Peyer's patch (tissue), 4 donors: ENCODE measurements around the gene PPM1A. TPM values are rescaled to one million over a fixed set of nuclear protein-coding genes. Genes with fewer than 3 reads are reported as not detected.

ENCODE experiments used
- DNase-seq, 3 donors: peaks; one replicate each; pipeline ENCODE4 v3.0.0-alpha.2; 2017 to 2019
- H3K27ac ChIP-seq, 4 donors: fragments of 200-600 bp; sonication (generic); one replicate each; pipeline ENCODE4 v1.5.1; 2016 to 2019
- H3K27me3 ChIP-seq, 2 donors: fragments of 200-600 bp; sonication (generic); one replicate each; pipeline ENCODE4 v1.5.1; 2019
- H3K36me3 ChIP-seq, 3 donors: fragments of 200-600 bp; sonication (generic); one replicate each; pipeline ENCODE4 v1.5.1; 2016 to 2019
- H3K4me1 ChIP-seq, 4 donors: fragments of 200-600 bp; sonication (generic); one replicate each; pipeline ENCODE4 v1.5.1; 2016 to 2019
- H3K4me3 ChIP-seq, 4 donors: fragments of 200-600 bp; sonication (generic); 1 replicate in 3 of 4; 2 replicates in 1 of 4; pipeline ENCODE4 v1.5.1; 2016 to 2019; ENCODE audit warnings: mild to moderate bottlenecking in 1 of 4
- H3K9me3 ChIP-seq, 4 donors: fragments of 200-600 bp; sonication (generic); one replicate each; pipeline ENCODE4 v1.5.1; 2016 to 2019; ENCODE audit warnings: mild to moderate bottlenecking in 1 of 4
- CTCF ChIP-seq, 6 experiments: fragments of 450-650 bp in 4 of 6; fragments of 200-600 bp in 2 of 6; sonication (generic) in 1 of 6; IDR thresholded peaks; one replicate each; pipeline ENCODE4 v1.5.1; 2017 to 2019; ENCODE audit warnings: antibody characterized with exemption in 6 of 6, mild to moderate bottlenecking in 3 of 6, moderate library complexity in 1 of 6
- POLR2A ChIP-seq, 2 donors: fragments of 450-650 bp; IDR thresholded peaks; one replicate each; pipeline ENCODE4 v1.5.1; 2017; ENCODE audit warnings: antibody characterized with exemption in 2 of 2, mild to moderate bottlenecking in 2 of 2, moderate library complexity in 2 of 2
- total RNA-seq, 4 donors: library from RNA; depleted of rRNA; stranded (reverse); fragments of >200 nt; gene quantifications; one replicate each; pipeline ENCODE4 v1.1.0, GENCODE V29; 2016

PPM1A gene
- total RNA-seq, 4 donors from 2014 or later, result 55.3 to 134 (median 84.4) TPM

GRCh38 chr14:60301685-60302084, 52.7 kb downstream of the PPM1A start:
- TF ChIP-seq CTCF (IDR thresholded peaks at IDR 0.05), result no peak
- TF ChIP-seq POLR2A (IDR thresholded peaks at IDR 0.05), result no peak
- Histone ChIP-seq H3K9me3 (no peaks in the 10 kb centered on the region), H3K27ac (no peak overlapping the region), H3K4me3 (no peak overlapping the region), H3K27me3 (no peaks in the 10 kb centered on the region), H3K4me1 (no peaks in the 10 kb centered on the region), H3K36me3 (peaks cover 0 to 4% (median 0%) of the 10 kb centered on the region in 3 donors)
- no peak for DNase-seq

- H3K9me3 ChIP-seq, result no peaks in the 10 kb centered on the region
- TF ChIP-seq CTCF (IDR thresholded peaks at IDR 0.05) (no peak), POLR2A (IDR thresholded peaks at IDR 0.05) (no peak)
- H3K4me1 ChIP-seq, result no peaks in the 10 kb centered on the region
- H3K4me3 ChIP-seq, result no peak overlapping the region
- no peak for DNase-seq
- no peak overlapping the region for H3K27ac ChIP-seq
- no peaks in the 10 kb centered on the region for H3K36me3 ChIP-seq
- no peaks in the 10 kb centered on the region for H3K27me3 ChIP-seq
Observed at GRCh38 chr14:60302663-60303062, 53.6 kb downstream of the PPM1A start.

- no peaks in the 10 kb centered on the region for H3K4me1 ChIP-seq
- no peak overlapping the region for H3K4me3 ChIP-seq
- H3K27ac ChIP-seq, result no peak overlapping the region
- H3K36me3 ChIP-seq, result no peaks in the 10 kb centered on the region
- DNase-seq, result no peak
- H3K9me3 ChIP-seq, result no peaks in the 10 kb centered on the region
- no peak for TF ChIP-seq CTCF (IDR thresholded peaks at IDR 0.05)
- TF ChIP-seq POLR2A (IDR thresholded peaks at IDR 0.05), result no peak
- no peaks in the 10 kb centered on the region for H3K27me3 ChIP-seq
Observed at GRCh38 chr14:60303745-60304144, 54.7 kb downstream of the PPM1A start.

GRCh38 chr14:60304509-60304908, 55.5 kb downstream of the PPM1A start:
- Histone ChIP-seq H3K9me3 (no peaks in the 10 kb centered on the region), H3K27ac (no peak overlapping the region), H3K4me1 (no peaks in the 10 kb centered on the region), H3K36me3 (no peaks in the 10 kb centered on the region), H3K27me3 (no peaks in the 10 kb centered on the region), H3K4me3 (no peak overlapping the region)
- TF ChIP-seq CTCF (IDR thresholded peaks at IDR 0.05), result no peak
- TF ChIP-seq POLR2A (IDR thresholded peaks at IDR 0.05), result no peak
- DNase-seq, result no peak

- H3K36me3 ChIP-seq, result no peaks in the 10 kb centered on the region
- H3K4me3 ChIP-seq, result no peak overlapping the region
- TF ChIP-seq CTCF (IDR thresholded peaks at IDR 0.05) (no peak), POLR2A (IDR thresholded peaks at IDR 0.05) (no peak)
Observed at GRCh38 chr14:60309867-60310552, 61.0 kb downstream of the PPM1A start.

More at GRCh38 chr14:60309867-60310552, 61.0 kb downstream of the PPM1A start:
- H3K4me1 ChIP-seq, result no peaks in the 10 kb centered on the region
- no peaks in the 10 kb centered on the region for H3K27me3 ChIP-seq
- no peak for DNase-seq
- H3K27ac ChIP-seq, result no peak overlapping the region
- H3K9me3 ChIP-seq, result no peaks in the 10 kb centered on the region
